Heart right ventricle (tissue), 16 donors: ENCODE results near the gene FYN. TPM values are rescaled to one million over a fixed set of nuclear protein-coding genes. Genes with fewer than 3 reads are reported as not detected.
A peak's percentile ranks its signal among the peaks of the same experiment; 100 is the strongest.
"Not testable (repeated sequence)": the region's sequence is repeated elsewhere in the genome, so short reads cannot be mapped to it uniquely, and the experiment has no call there.

Source experiments
- ATAC-seq, 8 donors: fragments of 200-7000 bp; cut with Tn5 transposase; one replicate each; pipeline ENCODE4 v1.9.1; 2020; ENCODE audit warnings: mild to moderate bottlenecking in 8 of 8, moderate library complexity in 8 of 8, moderate number of reproducible peaks in 1 of 8
- DNase-seq, 2 donors: peaks; one replicate each; pipeline ENCODE4 v3.0.0-alpha.2; 2020
- H3K27ac ChIP-seq, 10 donors: fragments of 200-600 bp; sonication (generic) in 2 of 10; one replicate each; pipeline versions ENCODE4 v1.5.0 to v1.8.0; 2020 to 2022; ENCODE audit warnings: mild to moderate bottlenecking in 3 of 10
- H3K27me3 ChIP-seq, 7 donors: fragments of 200-600 bp; one replicate each; pipeline ENCODE4 v1.8.0; 2021 to 2022; ENCODE audit warnings: mild to moderate bottlenecking in 2 of 7
- H3K36me3 ChIP-seq, 9 donors: fragments of 200-600 bp; sonication (generic) in 1 of 9; one replicate each; pipeline versions ENCODE4 v1.5.0 to v1.8.0; 2020 to 2022; ENCODE audit warnings: mild to moderate bottlenecking in 2 of 9
- H3K4me1 ChIP-seq, 9 donors: fragments of 200-600 bp; sonication (generic) in 1 of 9; one replicate each; pipeline versions ENCODE4 v1.5.0 to v1.8.0; 2020 to 2022; ENCODE audit warnings: mild to moderate bottlenecking in 4 of 9
- H3K4me3 ChIP-seq, 10 donors: fragments of 200-600 bp; sonication (generic) in 2 of 10; one replicate each; pipeline versions ENCODE4 v1.5.0 to v1.8.0; 2020 to 2022; ENCODE audit warnings: mild to moderate bottlenecking in 7 of 10, moderate library complexity in 2 of 10
- H3K9me3 ChIP-seq, 11 donors: fragments of 200-600 bp in 10 of 11; sonication (generic) in 2 of 11; one replicate each; pipeline versions ENCODE4 v1.5.0 to v1.8.0; 2013 to 2022; ENCODE audit warnings: mild to moderate bottlenecking in 2 of 11, control low read depth in 1 of 11, moderate library complexity in 1 of 11
- CTCF ChIP-seq, 9 donors: fragments of 200-600 bp; sonication (generic) in 2 of 9; IDR thresholded peaks; one replicate each; pipeline versions ENCODE4 v1.5.0 to v1.8.0; 2021 to 2022; ENCODE audit warnings: antibody characterized with exemption in 9 of 9, mild to moderate bottlenecking in 5 of 9, moderate library complexity in 1 of 9
- WGBS, 2 donors: extraction: QIAGEN DNeasy Blood & Tissue Kit; methylation state at CpG; one replicate each; pipeline ENCODE4 v1.1.7; 2013; ENCODE audit warnings: inconsistent platforms in 1 of 2; 5-methylcytosine and 5-hydroxymethylcytosine counted together
- intact Hi-C, 10 donors: fragments of 100-400 bp; cut with DNase I; formaldehyde crosslinking; loops; one replicate each; pipeline versions ENCODE4 v1.11.1 to v1.14.2; 2022
- polyA plus RNA-seq, 2 donors: library from polyadenylated mRNA; stranded (reverse); fragments of 200-250 nt; gene quantifications; one replicate each; pipeline ENCODE4 v1.2.3, GENCODE V29; 2013
- total RNA-seq, 10 donors: library from RNA; stranded (reverse); fragmentation: NEBNext Ultra II Directional in 3 of 10; extraction: Animal tissue kit (Norgen Biotek cat#: 25700) in 3 of 10; gene quantifications; one replicate each; pipeline versions ENCODE4 v1.2.1 to v1.2.4, GENCODE V29; 2021 to 2023
- donor health status: Arrhythmogenic right ventricular cardiomyopathy.
- donor health status: ischemic (EF 13 %, LVEDD 7.1; RV severe dilation, severe dysfunction).
- donor health status: healthy with polysubstance abuse.
- donor health status: DM: no; HTN: yes; CAD: no.
- donor health status: DM: no; HTN: no; CAD: no.
- donor health status: ischemic (EF 25% LVEDD 6.9; RV normal size, moderate dysfunction).
- donor health status: ischemic (EF 25% LVEDD 5.7; RV mildly dilated, moderate dysfunction).
- donor health status: healthy.
- donor health status: DM: yes; HTN: yes; CAD: no.
- donor health status: Ischemic cardiomyopathy.
- donor health status: ischemic (EF 35%, LVEDD 5.7; RV mildly dilated, moderate dysfunction).
- donor health status: nonischemic (EF 11% LVEDD 7.7; RV severe dilation, severe dysfunction).
- donor health status: DM: yes; HTN: yes; CAD: no.
- donor health status: PGD.
- donor health status: ischemic (EF 29% LVEDD 5.4; RV normal size, mild dysfunction).
- donor health status: nonischemic (EF 23%, LVEDD 6.1; RV moderate dilation, normal function).

The FYN gene
- total and polyA plus RNA-seq, 12 donors = 19.1 to 58.1 (median 42.2) TPM

- no peak for ATAC-seq
- peaks cover 0 to 73% (median 3%) of the 10 kb centered on the region in 9 donors for H3K36me3 ChIP-seq
- TF ChIP-seq CTCF (IDR thresholded peaks at IDR 0.05) = no peak
- no peaks in the 10 kb centered on the region for H3K27me3 ChIP-seq
- peak overlapping the region in 7 of 10 donors; percentile 69 to 92 (median 81) for H3K27ac ChIP-seq
- H3K9me3 ChIP-seq = no peaks in the 10 kb centered on the region
- H3K4me3 ChIP-seq = no peak overlapping the region
- WGBS, 2 donors = 94% methylated on average over 3 of the region's 3 CpGs
- peaks cover 9 to 76% (median 62%) of the 10 kb centered on the region in 9 donors for H3K4me1 ChIP-seq
- intact Hi-C loops = loop anchor here in 1 of 10 donors (5.0 kb wide), 1 partner anchor 80 kb away; no protein-coding TSS in a partner anchor
- DNase-seq = no peak
Observed at GRCh38 chr6:111681860-111682259, 191.4 kb downstream of the FYN start.

GRCh38 chr6:111680811-111681609 lies 192.2 kb downstream of the FYN start:
- H3K27ac ChIP-seq = peak overlapping the region in 1 of 10 donors; percentile 90

GRCh38 chr6:111680015-111680712 lies 193.1 kb downstream of the FYN start:
- ATAC-seq = peak in 3 of 8 donors; percentile 28 to 60 (median 55)
- H3K4me3 ChIP-seq = no peak overlapping the region
- H3K9me3 ChIP-seq = no peaks in the 10 kb centered on the region
- no peaks in the 10 kb centered on the region for H3K27me3 ChIP-seq
- H3K27ac ChIP-seq = peak overlapping the region in 2 of 10 donors; percentile 6 to 22
- H3K36me3 ChIP-seq = peaks cover 0 to 73% (median 3%) of the 10 kb centered on the region in 9 donors
- H3K4me1 ChIP-seq = peaks cover 9 to 63% (median 48%) of the 10 kb centered on the region in 9 donors
- WGBS, 2 donors = 72 to 77% methylated on average over 7 of the region's 7 CpGs
- peak in 1 of 2 donors; percentile 26 for DNase-seq
- TF ChIP-seq CTCF (IDR thresholded peaks at IDR 0.05) = no peak
- intact Hi-C loops = loop anchor here in 1 of 10 donors (5.0 kb wide), 1 partner anchor 78 kb away; no protein-coding TSS in a partner anchor

More at GRCh38 chr6:111680811-111681609, 192.2 kb downstream of the FYN start:
- H3K9me3 ChIP-seq, DNase-seq, ATAC-seq, H3K4me3 ChIP-seq, H3K27me3 ChIP-seq: not testable (repeated sequence)
- intact Hi-C loops = loop anchor here in 1 of 10 donors (5.0 kb wide), 1 partner anchor 79 kb away; no protein-coding TSS in a partner anchor
- Histone ChIP-seq H3K4me1 (peaks cover 9 to 68% (median 54%) of the 10 kb centered on the region in 9 donors), H3K36me3 (peaks cover 0 to 73% (median 3%) of the 10 kb centered on the region in 9 donors)
- 98 to 99% methylated on average over 6 of the region's 6 CpGs for WGBS, 2 donors

- peak overlapping the region in 2 of 10 donors; percentile 6 to 22 for H3K27ac ChIP-seq
- DNase-seq = no peak
- H3K36me3 ChIP-seq = peaks cover 0 to 74% (median 2%) of the 10 kb centered on the region in 9 donors
- WGBS, 2 donors = 79 to 84% methylated on average over 5 of the region's 5 CpGs
- peak in 1 of 8 donors; percentile 27 for ATAC-seq
- H3K27me3 ChIP-seq = no peaks in the 10 kb centered on the region
- H3K9me3 ChIP-seq = no peaks in the 10 kb centered on the region
- H3K4me3 ChIP-seq = no peak overlapping the region
- TF ChIP-seq CTCF (IDR thresholded peaks at IDR 0.05) = no peak
- peaks cover 9 to 58% (median 42%) of the 10 kb centered on the region in 9 donors for H3K4me1 ChIP-seq
- intact Hi-C loops = no loop called here
Observed at GRCh38 chr6:111679126-111679858, 194.0 kb downstream of the FYN start.
